Adrenal gland (tissue), 12 donors: ENCODE data around the gene MCTP1. TPM values are rescaled to one million over a fixed set of nuclear protein-coding genes. Genes with fewer than 3 reads are reported as not detected.

ENCODE experiments used
- DNase-seq, 7 donors: peaks; one replicate each; pipeline ENCODE4 v3.0.0-alpha.2; 2019 to 2020
- H3K27ac ChIP-seq, 5 donors: fragments of 200-600 bp; sonication (generic) in 4 of 5; 1 replicate in 3 of 5; 2 replicates in 2 of 5; pipeline versions ENCODE4 v1.5.1 to v1.8.0; 2016 to 2020; ENCODE audit warnings: mild to moderate bottlenecking in 1 of 5
- H3K27me3 ChIP-seq: fragments of 200-600 bp; 2 replicates; pipeline ENCODE4 v1.8.0; 2021
- H3K36me3 ChIP-seq, 2 donors: fragments of 200-600 bp; replicated peaks in 1 of 2; 1 replicate in 1 of 2; 2 replicates in 1 of 2; pipeline versions ENCODE4 v1.5.1 to v1.8.0; 2018 to 2022
- H3K4me1 ChIP-seq, 2 donors: fragments of 200-600 bp; replicated peaks in 1 of 2; 1 replicate in 1 of 2; 2 replicates in 1 of 2; pipeline versions ENCODE4 v1.5.1 to v1.8.0; 2018 to 2021
- H3K4me3 ChIP-seq, 4 donors: fragments of 200-600 bp; sonication (generic) in 3 of 4; one replicate each; pipeline ENCODE4 v1.5.1; 2016 to 2018
- H3K9me3 ChIP-seq, 3 donors: fragments of 200-600 bp; sonication (generic) in 1 of 3; replicated peaks in 1 of 3; 1 replicate in 2 of 3; 2 replicates in 1 of 3; pipeline versions ENCODE4 v1.5.1 to v1.8.0; 2016 to 2021
- POLR2A ChIP-seq, 2 donors: fragments of 450-650 bp; IDR thresholded peaks; one replicate each; pipeline ENCODE4 v1.6.1; 2017; ENCODE audit warnings: antibody characterized with exemption in 2 of 2, mild to moderate bottlenecking in 2 of 2, moderate library complexity in 1 of 2
- WGBS, 4 donors: extraction: QIAGEN DNeasy Blood & Tissue Kit in 2 of 4; methylation state at CpG; one replicate each; pipeline versions ENCODE4 v1.1.5 to v1.1.7; 2013 to 2017; 5-methylcytosine and 5-hydroxymethylcytosine counted together
- intact Hi-C, 2 donors: fragments of 100-400 bp; cut with DNase I; formaldehyde crosslinking; loops; one replicate each; pipeline versions ENCODE4 v1.14.1 to v1.15.0; 2022 to 2023
- polyA plus RNA-seq, 3 donors: library from polyadenylated mRNA; stranded (reverse); fragments of 200-250 nt in 2 of 3; fragments of 350-450 nt in 1 of 3; fragmentation: Illumina TruSeq in 1 of 3; extraction: RNeasy Lipid Tissue Mini Kit (QIAGEN cat#74804) in 1 of 3; gene quantifications; one replicate each; pipeline ENCODE4 v1.2.3, GENCODE V29; 2013 to 2014
- small RNA-seq, 2 donors: library from RNA; depleted of rRNA; stranded (forward); fragments of <200 nt; gene quantifications; one replicate each; pipeline ENCODE3, GENCODE V24; 2016
- total RNA-seq, 9 donors: library from RNA; depleted of rRNA in 4 of 9; stranded (reverse); fragments of >200 nt in 4 of 9; fragments of 120-200 nt in 1 of 9; fragmentation: NEBNext Ultra II Directional in 1 of 9; extraction: Animal tissue kit (Norgen Biotek cat#: 25700) in 1 of 9; gene quantifications; one replicate each; pipeline versions ENCODE4 v1.1.0 to v1.2.4, GENCODE V29; 2013 to 2023
- TF ChIP-seq, protein P1 (sequence below), 6 experiments: fragments of 450-650 bp in 4 of 6; fragments of 200-600 bp in 2 of 6; sonication (generic) in 1 of 6; IDR thresholded peaks; 1 replicate in 5 of 6; 2 replicates in 1 of 6; pipeline versions ENCODE4 v1.5.1 to v1.8.0; 2016 to 2021; ENCODE audit warnings: antibody characterized with exemption in 6 of 6, mild to moderate bottlenecking in 2 of 6, moderate library complexity in 1 of 6
- donor health status: healthy with polysubstance abuse.
- donor health status: Bipolar disorder and iron deficiency.
- donor health status: DM: yes; HTN: yes; CAD: no.
- donor health status: DM: no; HTN: no; CAD: no.
- donor health status: DM: no; HTN: no; CAD: no.
- donor health status: DM: yes; HTN: yes; CAD: no.

MCTP1 gene
- total and polyA plus RNA-seq, 12 donors: 1.2 to 20.1 (median 5.1) TPM

DNA sequence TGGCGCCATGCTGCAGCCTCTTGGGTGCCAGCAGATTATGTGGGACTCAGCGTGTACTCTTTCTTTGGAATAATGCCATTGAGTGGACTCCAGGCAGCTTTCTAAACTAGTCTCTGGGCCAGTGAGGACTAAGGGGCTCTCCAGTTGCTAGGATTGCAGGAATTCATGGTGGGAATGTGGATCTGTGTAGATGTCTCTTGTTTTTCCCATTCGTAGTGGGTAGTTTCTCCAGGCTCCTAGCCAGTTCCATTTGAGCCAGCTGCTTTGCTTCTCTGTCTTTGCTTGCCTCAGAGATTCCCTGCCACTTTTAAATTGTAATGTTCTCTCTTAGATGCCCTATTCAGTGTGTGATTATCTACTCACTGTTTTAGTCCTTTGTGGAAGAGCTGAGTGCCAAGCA, 623.8 kb downstream of the MCTP1 start:
- TF ChIP-seq, protein P1, sequence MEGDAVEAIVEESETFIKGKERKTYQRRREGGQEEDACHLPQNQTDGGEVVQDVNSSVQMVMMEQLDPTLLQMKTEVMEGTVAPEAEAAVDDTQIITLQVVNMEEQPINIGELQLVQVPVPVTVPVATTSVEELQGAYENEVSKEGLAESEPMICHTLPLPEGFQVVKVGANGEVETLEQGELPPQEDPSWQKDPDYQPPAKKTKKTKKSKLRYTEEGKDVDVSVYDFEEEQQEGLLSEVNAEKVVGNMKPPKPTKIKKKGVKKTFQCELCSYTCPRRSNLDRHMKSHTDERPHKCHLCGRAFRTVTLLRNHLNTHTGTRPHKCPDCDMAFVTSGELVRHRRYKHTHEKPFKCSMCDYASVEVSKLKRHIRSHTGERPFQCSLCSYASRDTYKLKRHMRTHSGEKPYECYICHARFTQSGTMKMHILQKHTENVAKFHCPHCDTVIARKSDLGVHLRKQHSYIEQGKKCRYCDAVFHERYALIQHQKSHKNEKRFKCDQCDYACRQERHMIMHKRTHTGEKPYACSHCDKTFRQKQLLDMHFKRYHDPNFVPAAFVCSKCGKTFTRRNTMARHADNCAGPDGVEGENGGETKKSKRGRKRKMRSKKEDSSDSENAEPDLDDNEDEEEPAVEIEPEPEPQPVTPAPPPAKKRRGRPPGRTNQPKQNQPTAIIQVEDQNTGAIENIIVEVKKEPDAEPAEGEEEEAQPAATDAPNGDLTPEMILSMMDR (IDR thresholded peaks at IDR 0.05): no peak
- no peak for TF ChIP-seq POLR2A (IDR thresholded peaks at IDR 0.05)
- intact Hi-C loops: no loop called here
- Histone ChIP-seq H3K27ac (no peak overlapping the region), H3K36me3 (no peaks in the 10 kb centered on the region), H3K4me3 (no peak overlapping the region), H3K9me3 (no peaks in the 10 kb centered on the region), H3K27me3 (no peaks in the 10 kb centered on the region), H3K4me1 (no peaks in the 10 kb centered on the region)
- no peak for DNase-seq
- 78 to 100% (median 99%) methylated on average over 2 to 3 of the region's 3 CpGs for WGBS, 4 donors

DNA sequence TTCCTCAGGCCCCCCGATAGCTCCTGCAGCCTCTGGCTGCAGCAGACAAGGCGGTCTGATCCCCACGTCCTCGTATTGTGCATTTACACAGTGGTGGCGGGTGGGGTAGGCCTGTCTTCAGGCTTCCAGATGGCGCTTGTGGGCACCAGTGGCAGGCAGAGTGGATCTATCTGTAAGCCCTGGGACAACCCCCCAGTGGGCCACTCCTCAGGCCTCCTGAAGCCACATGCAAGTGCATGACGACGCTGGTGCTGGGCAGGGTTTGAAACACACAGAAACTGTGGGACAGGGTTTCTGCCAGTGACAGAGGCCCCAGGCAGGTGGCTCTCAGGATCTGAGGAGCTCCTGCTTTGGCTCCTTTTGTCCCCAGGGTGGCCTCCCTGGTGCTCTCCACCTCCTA, 624.4 kb downstream of the MCTP1 start:
- intact Hi-C loops: no loop called here
- Histone ChIP-seq H3K36me3 (no peaks in the 10 kb centered on the region), H3K27ac (no peak overlapping the region), H3K4me1 (no peaks in the 10 kb centered on the region), H3K4me3 (no peak overlapping the region), H3K27me3 (no peaks in the 10 kb centered on the region), H3K9me3 (peaks cover 0 to 5% (median 0%) of the 10 kb centered on the region in 3 donors)
- TF ChIP-seq, protein P1 (IDR thresholded peaks at IDR 0.05): no peak
- no peak for TF ChIP-seq POLR2A (IDR thresholded peaks at IDR 0.05)
- DNase-seq: no peak
- WGBS, 4 donors: 93 to 99% (median 98%) methylated on average over 7 to 8 of the region's 8 CpGs

DNA sequence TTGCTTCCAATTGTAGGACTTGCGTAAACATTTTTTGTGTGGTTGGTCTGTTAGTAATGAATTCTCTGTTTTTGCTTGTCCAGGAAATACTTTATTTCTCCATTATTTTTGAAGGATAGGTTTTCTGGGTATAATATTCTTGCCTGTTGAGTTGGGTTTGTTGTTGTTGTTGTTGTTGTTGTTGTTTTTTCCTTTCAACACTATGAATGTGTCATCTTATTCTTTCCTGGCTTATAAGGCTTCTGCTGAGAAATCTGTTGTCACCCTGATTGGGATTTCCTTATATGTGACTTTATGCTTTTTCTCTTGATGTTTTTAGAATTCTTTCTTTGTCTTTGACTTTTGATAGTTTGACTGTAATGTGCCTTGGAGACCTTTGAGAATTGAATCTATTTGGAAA, 626.6 kb downstream of the MCTP1 start:
- TF ChIP-seq, protein P1 (IDR thresholded peaks at IDR 0.05): no peak
- no peak for TF ChIP-seq POLR2A (IDR thresholded peaks at IDR 0.05)
- H3K27ac ChIP-seq: no peak overlapping the region
- DNase-seq: no peak
- 94 to 100% (median 99%) methylated on average over 1 of the region's 1 CpG for WGBS, 4 donors
- no peaks in the 10 kb centered on the region for H3K36me3 ChIP-seq
- peaks cover 0 to 8% (median 0%) of the 10 kb centered on the region in 3 donors for H3K9me3 ChIP-seq
- H3K4me1 ChIP-seq: no peaks in the 10 kb centered on the region
- no peak overlapping the region for H3K4me3 ChIP-seq
- no peaks in the 10 kb centered on the region for H3K27me3 ChIP-seq
- intact Hi-C loops: no loop called here

Small RNA genes lying within 50 kb of the gene (small RNA-seq; reads per million reads assigned to genes)
- 0 reads per million in 2 donors for gene RF02271

Other genes starting within 250 kb of the MCTP1 start
- under 1 TPM in 3 of 9 donors, not detected in 6; 0.17 to 0.71 (median 0.35) TPM for gene FAM81B, start 106.3 kb upstream of the MCTP1 start, total RNA-seq
- under 1 TPM in 2 of 3 donors, not detected in 1; 0.16 to 0.47 TPM for gene FAM81B, start 106.3 kb upstream of the MCTP1 start, polyA plus RNA-seq